ENCODE measurements around the gene DISC1. TPM values are rescaled to one million over a fixed set of nuclear protein-coding genes. Genes with fewer than 3 reads are reported as not detected.

Gene DISC1
- total RNA-seq, 1 donor from 2014 or later: 5.2 TPM

- peak; percentile 63 for TF ChIP-seq CTCF (IDR thresholded peaks at IDR 0.05; ENCODE audit: unreplicated experiment)
- Mint-ChIP-seq H3K4me1 (ENCODE audit: low read depth) (no peaks in the 10 kb centered on the region), H3K27ac (no peak overlapping the region), H3K9me3 (ENCODE audit: low read depth) (no peaks in the 10 kb centered on the region), H3K36me3 (ENCODE audit: insufficient read depth) (peaks cover 4% of the 10 kb centered on the region), H3K27me3 (no peaks in the 10 kb centered on the region), H3K4me3 (ENCODE audit: low read depth) (no peak overlapping the region)
- peak; percentile 29 for DNase-seq (ENCODE audit: low spot score, unreplicated experiment)
Measured at GRCh38 chr1:231806623-231807495, 180.3 kb downstream of the DISC1 start.

GRCh38 chr1:231807541-231807940 is 181.0 kb downstream of the DISC1 start:
- H3K4me3 Mint-ChIP-seq (ENCODE audit: low read depth): no peak overlapping the region
- H3K4me1 Mint-ChIP-seq (ENCODE audit: low read depth): no peaks in the 10 kb centered on the region
- no peaks in the 10 kb centered on the region for H3K27me3 Mint-ChIP-seq
- no peak for DNase-seq (ENCODE audit: low spot score, unreplicated experiment)
- no peaks in the 10 kb centered on the region for H3K36me3 Mint-ChIP-seq (ENCODE audit: insufficient read depth)
- H3K27ac Mint-ChIP-seq: no peak overlapping the region
- TF ChIP-seq CTCF (IDR thresholded peaks at IDR 0.05; ENCODE audit: unreplicated experiment): no peak
- no peaks in the 10 kb centered on the region for H3K9me3 Mint-ChIP-seq (ENCODE audit: low read depth)

- Mint-ChIP-seq H3K27ac (no peak overlapping the region), H3K4me3 (ENCODE audit: low read depth) (no peak overlapping the region), H3K9me3 (ENCODE audit: low read depth) (no peaks in the 10 kb centered on the region), H3K36me3 (ENCODE audit: insufficient read depth) (no peaks in the 10 kb centered on the region), H3K27me3 (no peaks in the 10 kb centered on the region), H3K4me1 (ENCODE audit: low read depth) (no peaks in the 10 kb centered on the region)
- no peak for TF ChIP-seq CTCF (IDR thresholded peaks at IDR 0.05; ENCODE audit: unreplicated experiment)
- DNase-seq (ENCODE audit: low spot score, unreplicated experiment): no peak
Measured at GRCh38 chr1:231808116-231808515, 181.5 kb downstream of the DISC1 start.

GRCh38 chr1:231808990-231809389 is 182.4 kb downstream of the DISC1 start:
- H3K36me3 Mint-ChIP-seq (ENCODE audit: insufficient read depth): peaks cover 1% of the 10 kb centered on the region
- H3K27me3 Mint-ChIP-seq: no peaks in the 10 kb centered on the region
- H3K4me1 Mint-ChIP-seq (ENCODE audit: low read depth): no peaks in the 10 kb centered on the region

GRCh38 chr1:231810415-231810814 is 183.8 kb downstream of the DISC1 start:
- no peak for TF ChIP-seq CTCF (IDR thresholded peaks at IDR 0.05; ENCODE audit: unreplicated experiment)
- no peak overlapping the region for H3K27ac Mint-ChIP-seq
- H3K4me3 Mint-ChIP-seq (ENCODE audit: low read depth): no peak overlapping the region
- no peaks in the 10 kb centered on the region for H3K4me1 Mint-ChIP-seq (ENCODE audit: low read depth)
- H3K9me3 Mint-ChIP-seq (ENCODE audit: low read depth): no peaks in the 10 kb centered on the region
- no peaks in the 10 kb centered on the region for H3K27me3 Mint-ChIP-seq
- H3K36me3 Mint-ChIP-seq (ENCODE audit: insufficient read depth): peaks cover 1% of the 10 kb centered on the region
- DNase-seq (ENCODE audit: low spot score, unreplicated experiment): no peak

More at GRCh38 chr1:231808990-231809389, 182.4 kb downstream of the DISC1 start:
- H3K9me3 Mint-ChIP-seq (ENCODE audit: low read depth): no peaks in the 10 kb centered on the region
- no peak for TF ChIP-seq CTCF (IDR thresholded peaks at IDR 0.05; ENCODE audit: unreplicated experiment)
- no peak overlapping the region for H3K27ac Mint-ChIP-seq
- no peak for DNase-seq (ENCODE audit: low spot score, unreplicated experiment)
- no peak overlapping the region for H3K4me3 Mint-ChIP-seq (ENCODE audit: low read depth)

Data from progenitor cell of endocrine pancreas (in vitro differentiated cells).